HG02981 (cell line): ENCODE data around the gene MAD2L1.

Source experiments
- ATAC-seq: cut with Tn5 transposase; IDR thresholded peaks from one replicate; pipeline ENCODE4 v1.9.1; 2021; ENCODE audit warnings: mild to moderate bottlenecking, moderate library complexity; ENCODE audit not compliant: unreplicated experiment

MAD2L1 gene

GRCh38 chr4:120007191-120007871, 59.3 kb downstream of the MAD2L1 start:
- no peak for ATAC-seq
